ENCODE data around the gene CAMTA1. TPM values are rescaled to one million over a fixed set of nuclear protein-coding genes. Genes with fewer than 3 reads are reported as not detected.

The CAMTA1 gene
- total RNA-seq, 1 donor from 2014 or later = 268 TPM

GRCh38 chr1:7503691-7504437 is 718.6 kb downstream of the CAMTA1 start:
- Mint-ChIP-seq H3K4me1 (peaks cover 9% of the 10 kb centered on the region), H3K36me3 (no peaks in the 10 kb centered on the region), H3K4me3 (no peak overlapping the region), H3K27ac (no peak overlapping the region), H3K9me3 (no peaks in the 10 kb centered on the region), H3K27me3 (ENCODE audit: insufficient read depth, low read depth) (peaks cover 4% of the 10 kb centered on the region)
- Histone ChIP-seq H2AFZ (replicated peaks) (no peak overlapping the region), H3K79me2 (ENCODE audit: low read depth) (no peaks in the 10 kb centered on the region), H3K27me3 (no peaks in the 10 kb centered on the region), H3K9ac (no peak overlapping the region), H3K36me3 (no peaks in the 10 kb centered on the region), H3K9me3 (ENCODE audit: low read depth) (no peaks in the 10 kb centered on the region), H3K4me2 (no peak overlapping the region), H3K4me3 (no peak overlapping the region), H3K4me1 (peaks cover 19% of the 10 kb centered on the region), H3K27ac (no peak overlapping the region), H3F3A (ENCODE audit: low read depth) (peaks cover 18% of the 10 kb centered on the region), H4K20me1 (ENCODE audit: low read depth) (no peaks in the 10 kb centered on the region)
- no peak for DNase-seq (ENCODE audit: low spot score)
- TF ChIP-seq CTCF (IDR thresholded peaks at IDR 0.05) = no peak
- TF ChIP-seq EZH2 (IDR thresholded peaks at IDR 0.05) = no peak
- TF ChIP-seq EZH2phosphoT487 (IDR thresholded peaks at IDR 0.05) = no peak

- TF ChIP-seq EZH2 (IDR thresholded peaks at IDR 0.05) = no peak
- no peak for TF ChIP-seq CTCF (IDR thresholded peaks at IDR 0.05)
- TF ChIP-seq EZH2phosphoT487 (IDR thresholded peaks at IDR 0.05) = no peak
- Mint-ChIP-seq H3K4me3 (no peak overlapping the region), H3K9me3 (no peaks in the 10 kb centered on the region), H3K4me1 (peaks cover 12% of the 10 kb centered on the region), H3K27ac (no peak overlapping the region), H3K36me3 (no peaks in the 10 kb centered on the region), H3K27me3 (ENCODE audit: insufficient read depth, low read depth) (peaks cover 4% of the 10 kb centered on the region)
- Histone ChIP-seq H2AFZ (replicated peaks) (no peak overlapping the region), H3K4me2 (no peak overlapping the region), H3K27me3 (no peaks in the 10 kb centered on the region), H3F3A (ENCODE audit: low read depth) (peaks cover 14% of the 10 kb centered on the region), H3K36me3 (no peaks in the 10 kb centered on the region), H3K27ac (no peak overlapping the region), H3K4me1 (peaks cover 19% of the 10 kb centered on the region), H3K79me2 (ENCODE audit: low read depth) (no peaks in the 10 kb centered on the region), H3K9ac (no peak overlapping the region), H3K9me3 (ENCODE audit: low read depth) (no peaks in the 10 kb centered on the region), H3K4me3 (no peak overlapping the region), H4K20me1 (ENCODE audit: low read depth) (no peaks in the 10 kb centered on the region)
- no peak for DNase-seq (ENCODE audit: low spot score)
Observed at GRCh38 chr1:7504438-7504720, 719.1 kb downstream of the CAMTA1 start.

GRCh38 chr1:7505094-7505770 is 720.0 kb downstream of the CAMTA1 start:
- Histone ChIP-seq H3K4me1 (peaks cover 19% of the 10 kb centered on the region), H3F3A (ENCODE audit: low read depth) (peaks cover 5% of the 10 kb centered on the region), H3K36me3 (no peaks in the 10 kb centered on the region), H3K4me2 (no peak overlapping the region), H3K79me2 (ENCODE audit: low read depth) (no peaks in the 10 kb centered on the region), H3K27ac (no peak overlapping the region), H3K9ac (no peak overlapping the region), H4K20me1 (ENCODE audit: low read depth) (no peaks in the 10 kb centered on the region), H3K27me3 (no peaks in the 10 kb centered on the region), H3K4me3 (no peak overlapping the region), H3K9me3 (ENCODE audit: low read depth) (no peaks in the 10 kb centered on the region), H2AFZ (replicated peaks) (no peak overlapping the region)
- H3K36me3 Mint-ChIP-seq = no peaks in the 10 kb centered on the region
- no peaks in the 10 kb centered on the region for H3K9me3 Mint-ChIP-seq
- H3K27ac Mint-ChIP-seq = no peak overlapping the region
- DNase-seq (ENCODE audit: low spot score) = no peak
- H3K4me1 Mint-ChIP-seq = peaks cover 12% of the 10 kb centered on the region
- TF ChIP-seq EZH2 (IDR thresholded peaks at IDR 0.05) = no peak
- TF ChIP-seq EZH2phosphoT487 (IDR thresholded peaks at IDR 0.05) = no peak
- TF ChIP-seq CTCF (IDR thresholded peaks at IDR 0.05) = no peak
- H3K4me3 Mint-ChIP-seq = no peak overlapping the region
- peaks cover 4% of the 10 kb centered on the region for H3K27me3 Mint-ChIP-seq (ENCODE audit: insufficient read depth, low read depth)

Measured in neural progenitor cell (in vitro differentiated cells).